Astrocyte (in vitro differentiated cells and primary cell): Measurements from ENCODE around the gene SERPINB6. TPM values are rescaled to one million over a fixed set of nuclear protein-coding genes. Genes with fewer than 3 reads are reported as not detected.
"Not testable (repeated sequence)": the region's sequence is repeated elsewhere in the genome, so short reads cannot be mapped to it uniquely, and the experiment has no call there.

ENCODE experiments used
- DNase-seq: peaks from one replicate; pipeline ENCODE4 v3.0.0-alpha.2; 2010; ENCODE audit warnings: low read depth
- FAIRE-seq: peaks from 2 replicates; lab custom pipeline; 2011; peaks lifted over from hg19 to GRCh38; lab: Jason Lieb, UNC
- H2AFZ ChIP-seq: 2 replicates; pipeline ENCODE4 v1.6.0; 2012; ENCODE audit warnings: low read depth, low read length, inconsistent platforms
- H3K27ac ChIP-seq: 2 replicates; pipeline ENCODE4 v1.5.1; 2011; ENCODE audit warnings: low read depth, low read length, inconsistent platforms
- H3K27me3 ChIP-seq: 2 replicates; pipeline ENCODE4 v1.6.0; 2011; ENCODE audit warnings: low read length, inconsistent platforms; ENCODE audit not compliant: insufficient read depth
- H3K36me3 ChIP-seq: 2 replicates; pipeline ENCODE4 v1.5.1; 2011; ENCODE audit warnings: low read length, inconsistent platforms; ENCODE audit not compliant: insufficient read depth
- H3K4me1 ChIP-seq: 2 replicates; pipeline ENCODE4 v1.5.1; 2011; ENCODE audit warnings: low read length, inconsistent platforms; ENCODE audit not compliant: insufficient read depth
- H3K4me2 ChIP-seq: 2 replicates; pipeline ENCODE4 v1.6.0; 2012; ENCODE audit warnings: low read length, inconsistent platforms
- H3K4me3 ChIP-seq: 2 replicates; pipeline ENCODE4 v1.5.1; 2011; ENCODE audit warnings: low read depth, mild to moderate bottlenecking, low read length, inconsistent platforms; ENCODE audit not compliant: insufficient read depth
- H3K79me2 ChIP-seq: 2 replicates; pipeline ENCODE4 v1.6.0; 2012; ENCODE audit warnings: mild to moderate bottlenecking, low read length, inconsistent platforms; ENCODE audit not compliant: insufficient read depth
- H3K9ac ChIP-seq: 2 replicates; pipeline ENCODE4 v1.6.0; 2012; ENCODE audit warnings: mild to moderate bottlenecking, low read length, inconsistent platforms
- H3K9me3 ChIP-seq: 2 replicates; pipeline ENCODE4 v1.5.1; 2012; ENCODE audit warnings: low read depth, mild to moderate bottlenecking, low read length, inconsistent platforms; ENCODE audit not compliant: insufficient read depth
- H4K20me1 ChIP-seq: 2 replicates; pipeline ENCODE4 v1.6.0; 2012; ENCODE audit warnings: low read length, inconsistent platforms; ENCODE audit not compliant: insufficient read depth
- H3K27ac Mint-ChIP-seq: one replicate; pipeline ENCODE4 v1.8.0; 2021; ENCODE audit warnings: mild to moderate bottlenecking, mixed read lengths; ENCODE audit not compliant: unreplicated experiment
- H3K27me3 Mint-ChIP-seq: one replicate; pipeline ENCODE4 v1.8.0; 2021; ENCODE audit warnings: low read depth, mixed read lengths; ENCODE audit not compliant: unreplicated experiment
- H3K36me3 Mint-ChIP-seq: one replicate; pipeline ENCODE4 v1.8.0; 2021; ENCODE audit warnings: low read depth, mixed read lengths; ENCODE audit not compliant: unreplicated experiment
- H3K4me1 Mint-ChIP-seq: one replicate; pipeline ENCODE4 v1.8.0; 2021; ENCODE audit warnings: low read depth, mixed read lengths; ENCODE audit not compliant: unreplicated experiment
- H3K4me3 Mint-ChIP-seq: one replicate; pipeline ENCODE4 v1.8.0; 2021; ENCODE audit warnings: mild to moderate bottlenecking, moderate library complexity, mixed read lengths; ENCODE audit not compliant: unreplicated experiment
- H3K9me3 Mint-ChIP-seq: one replicate; pipeline ENCODE4 v1.8.0; 2021; ENCODE audit warnings: mild to moderate bottlenecking, mixed read lengths; ENCODE audit not compliant: unreplicated experiment
- EZH2 ChIP-seq: IDR thresholded peaks from 2 replicates; pipeline ENCODE4 v1.6.1; 2012; ENCODE audit warnings: mild to moderate bottlenecking, low read length, inconsistent platforms; ENCODE audit not compliant: insufficient read depth
- total RNA-seq: library from RNA; stranded (reverse); gene quantifications from 2 replicates; pipeline ENCODE4 v1.2.1, GENCODE V29; 2021
- TF ChIP-seq, protein P1 (sequence below): IDR thresholded peaks from 2 replicates; pipeline ENCODE4 v1.5.1; 2011; ENCODE audit warnings: low read depth, mild to moderate bottlenecking, inconsistent platforms, low read length, moderate library complexity; ENCODE audit not compliant: insufficient read depth

The SERPINB6 gene
- total RNA-seq, 1 donor from 2014 or later, result 68.4 TPM

DNA sequence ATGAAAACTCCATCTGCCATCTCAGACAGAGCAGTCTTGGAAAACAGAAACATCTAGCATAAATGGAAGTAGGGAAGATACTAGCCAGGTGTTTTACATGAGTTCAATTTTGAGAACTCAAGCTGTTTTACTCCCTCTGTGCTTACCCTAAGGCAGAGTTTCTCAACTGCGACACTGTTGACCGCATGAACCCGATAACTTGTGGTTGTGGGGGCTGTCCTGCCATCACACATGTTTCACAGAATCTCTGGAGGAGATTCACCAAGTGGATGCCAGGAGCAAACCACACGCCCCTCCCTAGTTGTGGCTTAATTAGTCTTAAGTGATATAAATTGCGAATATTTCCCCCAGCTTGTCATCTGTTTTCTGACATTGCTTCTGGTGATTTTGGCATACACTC lies 2.3 kb upstream of the SERPINB6 start:
- H3K9me3 Mint-ChIP-seq, result no peaks in the 10 kb centered on the region
- DNase-seq (no peak), FAIRE-seq (no peak)
- Histone ChIP-seq H3K27ac (no peak overlapping the region), H3K36me3 (no peaks in the 10 kb centered on the region), H3K4me2 (no peak overlapping the region), H3K27me3 (no peaks in the 10 kb centered on the region), H4K20me1 (no peaks in the 10 kb centered on the region), H3K9ac (no peak overlapping the region), H2AFZ (no peak overlapping the region), H3K79me2 (peaks cover 4% of the 10 kb centered on the region), H3K9me3 (no peaks in the 10 kb centered on the region), H3K4me3 (no peak overlapping the region), H3K4me1 (peaks cover 36% of the 10 kb centered on the region)
- H3K27me3 Mint-ChIP-seq, result no peaks in the 10 kb centered on the region
- no peak overlapping the region for H3K27ac Mint-ChIP-seq
- H3K4me3 Mint-ChIP-seq, result no peak overlapping the region
- TF ChIP-seq EZH2, result no peak
- TF ChIP-seq, protein P1, sequence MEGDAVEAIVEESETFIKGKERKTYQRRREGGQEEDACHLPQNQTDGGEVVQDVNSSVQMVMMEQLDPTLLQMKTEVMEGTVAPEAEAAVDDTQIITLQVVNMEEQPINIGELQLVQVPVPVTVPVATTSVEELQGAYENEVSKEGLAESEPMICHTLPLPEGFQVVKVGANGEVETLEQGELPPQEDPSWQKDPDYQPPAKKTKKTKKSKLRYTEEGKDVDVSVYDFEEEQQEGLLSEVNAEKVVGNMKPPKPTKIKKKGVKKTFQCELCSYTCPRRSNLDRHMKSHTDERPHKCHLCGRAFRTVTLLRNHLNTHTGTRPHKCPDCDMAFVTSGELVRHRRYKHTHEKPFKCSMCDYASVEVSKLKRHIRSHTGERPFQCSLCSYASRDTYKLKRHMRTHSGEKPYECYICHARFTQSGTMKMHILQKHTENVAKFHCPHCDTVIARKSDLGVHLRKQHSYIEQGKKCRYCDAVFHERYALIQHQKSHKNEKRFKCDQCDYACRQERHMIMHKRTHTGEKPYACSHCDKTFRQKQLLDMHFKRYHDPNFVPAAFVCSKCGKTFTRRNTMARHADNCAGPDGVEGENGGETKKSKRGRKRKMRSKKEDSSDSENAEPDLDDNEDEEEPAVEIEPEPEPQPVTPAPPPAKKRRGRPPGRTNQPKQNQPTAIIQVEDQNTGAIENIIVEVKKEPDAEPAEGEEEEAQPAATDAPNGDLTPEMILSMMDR, result no peak
- peaks cover 19% of the 10 kb centered on the region for H3K4me1 Mint-ChIP-seq
- no peaks in the 10 kb centered on the region for H3K36me3 Mint-ChIP-seq

DNA sequence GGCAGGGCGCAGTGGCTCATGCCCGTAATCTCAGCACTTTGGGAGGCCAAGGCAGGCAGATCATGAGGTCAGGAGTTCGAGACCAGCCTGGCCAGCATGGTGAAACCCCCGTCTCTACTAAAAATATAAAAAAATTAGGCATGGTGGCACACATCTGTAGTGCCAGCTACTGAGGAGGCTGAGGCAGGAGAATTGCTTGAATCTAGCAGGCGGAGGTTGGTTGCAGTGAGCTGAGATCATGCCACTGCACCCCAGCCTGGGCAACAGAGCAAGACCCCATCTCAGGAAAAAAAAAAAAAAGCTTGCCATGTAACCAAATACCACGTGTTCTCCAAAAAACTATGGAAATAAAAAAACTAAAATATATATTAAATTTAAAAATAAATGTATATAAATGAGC lies 1.8 kb upstream of the SERPINB6 start:
- H3K4me3 Mint-ChIP-seq, H3K4me2 ChIP-seq, FAIRE-seq, H3K36me3 Mint-ChIP-seq, H3K27me3 ChIP-seq, H3K9me3 Mint-ChIP-seq, H3K9me3 ChIP-seq, H4K20me1 ChIP-seq, H3K27me3 Mint-ChIP-seq, H3K4me3 ChIP-seq, H3K27ac ChIP-seq, DNase-seq, H3K79me2 ChIP-seq, H3K9ac ChIP-seq, H3K27ac Mint-ChIP-seq, H3K36me3 ChIP-seq, H2AFZ ChIP-seq: not testable (repeated sequence)
- peaks cover 17% of the 10 kb centered on the region for H3K4me1 Mint-ChIP-seq
- H3K4me1 ChIP-seq, result peaks cover 36% of the 10 kb centered on the region

DNA sequence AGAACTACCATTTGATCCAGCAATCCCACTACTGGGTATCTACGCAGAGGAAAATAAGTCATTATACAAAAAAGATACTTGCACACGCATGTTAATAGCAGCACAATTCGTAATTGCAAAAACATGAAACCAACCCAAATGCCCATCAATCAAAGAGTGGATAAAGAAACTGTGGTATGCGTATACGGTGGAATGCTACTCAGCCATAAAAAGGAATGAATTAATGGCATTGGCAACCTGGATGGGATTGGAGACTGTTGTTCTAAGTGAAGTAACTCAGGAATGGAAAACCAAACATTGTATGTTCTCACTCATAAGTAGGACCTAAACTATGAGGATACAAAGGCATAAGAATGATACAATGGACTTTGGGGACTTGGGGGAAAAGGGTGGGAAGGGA lies 1.3 kb upstream of the SERPINB6 start:
- not testable (repeated sequence) for H3K27ac ChIP-seq, H3K27me3 ChIP-seq, H3K9me3 ChIP-seq, FAIRE-seq, H3K4me3 ChIP-seq, H3K27me3 Mint-ChIP-seq, H3K36me3 Mint-ChIP-seq, H3K4me2 ChIP-seq, H3K36me3 ChIP-seq, H4K20me1 ChIP-seq, H3K9me3 Mint-ChIP-seq, DNase-seq, H3K9ac ChIP-seq, H2AFZ ChIP-seq, H3K27ac Mint-ChIP-seq
- peak overlapping the region; percentile 45 for H3K4me3 Mint-ChIP-seq
- Histone ChIP-seq H3K79me2 (peaks cover 14% of the 10 kb centered on the region), H3K4me1 (peaks cover 34% of the 10 kb centered on the region)
- H3K4me1 Mint-ChIP-seq, result peaks cover 14% of the 10 kb centered on the region

DNA sequence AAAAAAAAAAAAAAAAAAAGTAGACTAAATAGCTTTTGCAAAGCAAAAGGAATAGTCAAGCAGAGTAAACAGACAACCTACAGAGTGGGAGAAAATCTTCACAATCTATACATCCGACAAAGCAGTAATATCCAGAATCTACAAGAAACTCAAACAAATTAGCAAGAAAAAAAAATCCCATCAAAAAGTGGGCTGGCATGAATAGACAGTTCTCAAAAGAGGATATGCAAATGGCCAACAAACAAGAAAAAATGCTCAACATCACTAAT lies 786 bp upstream of the SERPINB6 start:
- not testable (repeated sequence) for H3K27me3 ChIP-seq, FAIRE-seq, H3K27me3 Mint-ChIP-seq, H4K20me1 ChIP-seq, H3K36me3 ChIP-seq, H3K9me3 ChIP-seq, H3K9me3 Mint-ChIP-seq, H3K36me3 Mint-ChIP-seq, DNase-seq
- peak overlapping the region; percentile 81 for H3K4me3 Mint-ChIP-seq
- H3K79me2 ChIP-seq, result peaks cover 15% of the 10 kb centered on the region
- H3K4me2 ChIP-seq, result peak overlapping the region; percentile 86
- peaks cover 29% of the 10 kb centered on the region for H3K4me1 ChIP-seq
- H2AFZ ChIP-seq, result peak overlapping the region; percentile 88
- H3K27ac Mint-ChIP-seq, result peak overlapping the region; percentile 88
- H3K4me3 ChIP-seq, result peak overlapping the region; percentile 70
- peak overlapping the region; percentile 78 for H3K27ac ChIP-seq
- peak overlapping the region; percentile 85 for H3K9ac ChIP-seq
- peaks cover 13% of the 10 kb centered on the region for H3K4me1 Mint-ChIP-seq
